GM04504 (cell line): ENCODE measurements around the gene CD300E.
"Not testable (repeated sequence)": the region's sequence is repeated elsewhere in the genome, so short reads cannot be mapped to it uniquely, and the experiment has no call there.

ENCODE experiments used
- DNase-seq: peaks from one replicate; pipeline ENCODE4 v3.0.0-alpha.2; 2012; ENCODE audit warnings: low read depth

The CD300E gene

GRCh38 chr17:74623693-74624093, at the start of gene CD300E:
TSS of gene CD300E (minus strand) at chr17:74623738. CDS start at chr17:74623621, 117 bp downstream.
- DNase-seq: no peak

GRCh38 chr17:74671031-74671771, 47.7 kb upstream of the CD300E start:
- peak; percentile 26 for DNase-seq

DNA sequence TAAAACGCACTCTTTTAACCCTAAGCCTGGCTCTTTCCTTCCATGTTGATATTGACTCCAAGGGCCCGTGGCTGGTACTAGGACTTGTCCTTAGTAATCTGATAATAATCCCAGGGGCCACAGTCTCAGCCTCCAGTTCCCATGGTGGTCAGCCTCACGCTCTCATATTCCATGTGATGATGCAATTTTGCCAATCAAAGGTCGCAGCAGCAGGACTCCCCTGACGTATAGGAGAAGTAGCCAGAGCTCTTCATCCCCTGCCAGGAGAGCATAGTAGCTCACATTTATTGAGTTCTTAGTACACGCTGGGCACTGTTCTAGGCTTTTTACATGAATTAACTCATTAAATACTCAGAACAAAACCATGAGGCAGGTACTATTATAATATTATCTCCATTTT, 46.8 kb upstream of the CD300E start:
- no peak for DNase-seq

DNA sequence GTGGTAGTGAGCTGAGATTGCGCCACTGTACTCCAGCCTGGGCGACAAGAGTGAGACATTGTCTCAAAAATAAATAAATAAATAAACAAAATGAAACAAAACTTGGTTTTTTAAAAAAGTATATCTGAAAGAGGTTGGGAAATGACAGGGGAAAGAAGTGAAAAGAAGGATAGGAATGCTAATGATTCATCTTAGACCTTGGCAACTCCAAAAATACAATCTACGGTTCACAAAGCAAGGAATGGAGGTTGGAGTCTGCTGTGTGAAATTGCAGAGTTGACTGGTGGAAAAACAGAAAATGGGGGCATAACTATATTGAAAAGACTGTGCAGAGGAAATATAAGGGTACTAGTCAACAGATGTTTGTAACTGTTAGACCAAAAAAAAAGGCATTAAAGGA, 40.0 kb upstream of the CD300E start:
- DNase-seq: no peak

GRCh38 chr17:74659889-74660288, 36.4 kb upstream of the CD300E start:
- no peak for DNase-seq

- DNase-seq: no peak
These were observed 35.1 kb upstream of the CD300E start for GRCh38 chr17:74658620-74659019.

GRCh38 chr17:74654742-74655141, 31.2 kb upstream of the CD300E start:
- DNase-seq: no peak

DNA sequence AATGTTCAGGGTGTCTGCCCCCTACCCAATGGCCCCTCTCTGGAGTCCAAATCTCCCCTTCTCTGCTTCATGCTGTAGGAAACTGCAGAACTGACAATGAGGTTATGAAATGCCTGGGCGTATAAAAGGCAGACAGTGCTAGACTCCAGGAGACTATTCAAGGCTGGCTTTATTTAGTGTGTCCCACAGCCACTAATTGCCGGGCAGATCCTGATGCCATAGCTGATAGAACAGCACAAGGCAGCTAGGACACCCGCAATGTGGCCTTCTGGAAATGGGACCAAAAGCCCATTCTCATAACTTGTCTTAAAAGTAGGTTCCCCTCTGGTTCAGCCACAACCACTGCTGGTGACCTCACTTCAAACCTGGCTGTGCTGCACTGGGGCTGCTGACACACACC, 28.5 kb upstream of the CD300E start:
- no peak for DNase-seq

DNA sequence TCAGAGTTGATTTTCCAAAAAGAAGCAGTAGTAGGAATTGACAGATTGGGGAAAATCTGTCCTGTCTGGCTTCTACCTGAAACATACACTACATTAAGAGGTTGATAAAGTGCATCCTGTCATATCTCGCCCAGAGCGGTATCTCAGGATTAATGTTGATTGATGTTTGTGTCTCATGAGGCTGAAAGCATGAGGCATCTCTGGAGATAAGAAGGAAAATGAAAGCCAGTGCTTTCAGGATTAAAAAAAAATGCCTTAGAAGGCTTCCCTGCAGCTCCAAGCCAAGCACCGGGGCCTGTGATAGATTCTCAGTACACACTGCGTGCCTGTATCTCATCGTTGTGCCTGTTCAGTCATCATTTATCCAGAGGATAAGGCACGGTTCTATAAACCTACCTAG, 26.4 kb upstream of the CD300E start:
- DNase-seq: no peak

DNA sequence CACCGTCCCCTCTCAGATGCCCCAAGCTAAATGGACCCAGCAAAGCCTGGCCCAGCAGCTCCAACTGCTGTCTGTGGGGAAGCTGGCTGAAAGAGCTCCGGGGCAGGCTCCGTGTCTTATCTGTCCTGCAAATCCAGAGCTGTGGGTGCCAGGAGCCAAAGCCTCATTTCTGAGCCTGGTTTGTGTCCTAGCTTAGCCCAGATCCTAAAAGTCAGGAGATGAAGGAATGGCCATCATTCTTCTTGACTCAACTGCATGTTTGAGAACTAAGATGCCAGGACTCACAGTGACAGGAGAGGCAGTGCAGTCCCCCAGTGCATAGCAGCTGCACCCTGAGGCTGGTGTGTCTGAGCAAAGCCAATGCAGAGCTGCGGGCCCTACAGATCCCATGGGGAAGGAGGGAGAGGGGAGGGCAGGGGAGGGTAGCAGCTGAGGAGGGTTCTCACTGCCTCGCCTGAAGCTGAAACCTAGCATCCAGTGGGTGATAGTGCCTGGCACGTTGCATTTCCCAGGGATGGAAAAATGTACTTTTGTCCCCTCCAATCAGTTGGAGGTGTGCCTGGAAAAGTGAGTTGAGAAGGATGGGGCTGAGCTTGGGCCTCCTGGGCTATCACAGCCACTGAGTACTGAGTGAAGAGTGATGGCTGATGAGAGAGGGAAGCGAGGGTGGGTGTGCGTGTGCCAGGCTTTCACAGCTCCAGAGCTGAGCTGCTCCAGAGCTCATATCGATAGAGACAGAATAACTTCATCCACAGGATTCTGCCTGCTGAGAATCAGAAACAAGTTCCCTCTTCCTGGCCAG, 24.5 kb upstream of the CD300E start:
- DNase-seq: no peak

DNA sequence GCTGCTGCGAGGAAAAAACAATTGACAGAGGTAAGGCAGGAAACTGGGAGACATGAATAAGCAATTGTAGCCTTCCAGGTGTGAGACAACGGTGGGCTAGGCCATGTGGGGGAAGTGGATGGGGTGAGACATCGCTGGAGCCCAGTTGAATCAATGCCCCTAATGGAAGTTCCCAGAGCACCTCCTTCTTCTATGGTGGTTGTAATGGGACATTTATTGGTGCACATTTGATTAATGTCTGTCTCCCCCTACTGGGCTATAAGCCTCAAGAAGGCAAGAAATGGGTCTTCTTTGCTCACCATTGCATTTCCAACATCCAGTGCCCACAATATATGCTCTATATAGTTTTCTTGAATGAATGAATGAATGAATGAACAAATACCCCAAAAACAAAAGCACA, 22.7 kb upstream of the CD300E start:
- DNase-seq: no peak

DNA sequence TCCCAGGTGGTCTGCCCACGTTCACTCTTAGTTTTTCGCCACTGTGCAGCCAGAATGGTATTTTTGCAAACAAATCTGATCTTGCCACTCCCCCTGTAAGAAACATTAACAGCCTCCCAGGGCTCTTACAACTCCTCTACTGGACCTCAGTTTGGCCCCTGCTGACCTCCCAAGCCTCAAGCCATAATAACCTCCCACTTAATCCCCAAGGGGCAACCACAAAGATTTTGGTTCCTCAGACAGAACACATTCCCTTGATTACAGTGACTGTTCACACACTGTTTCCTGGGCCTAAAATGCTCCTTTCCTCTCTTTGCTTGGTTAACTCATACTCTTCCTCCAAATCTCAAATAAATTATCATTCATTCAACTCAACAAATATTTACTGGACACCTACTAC, 21.5 kb upstream of the CD300E start:
- no peak for DNase-seq

- DNase-seq: no peak
These were observed 20.9 kb upstream of the CD300E start for GRCh38 chr17:74644419-74644818.

- DNase-seq: no peak
These were observed 20.3 kb upstream of the CD300E start for GRCh38 chr17:74643826-74644225.

DNA sequence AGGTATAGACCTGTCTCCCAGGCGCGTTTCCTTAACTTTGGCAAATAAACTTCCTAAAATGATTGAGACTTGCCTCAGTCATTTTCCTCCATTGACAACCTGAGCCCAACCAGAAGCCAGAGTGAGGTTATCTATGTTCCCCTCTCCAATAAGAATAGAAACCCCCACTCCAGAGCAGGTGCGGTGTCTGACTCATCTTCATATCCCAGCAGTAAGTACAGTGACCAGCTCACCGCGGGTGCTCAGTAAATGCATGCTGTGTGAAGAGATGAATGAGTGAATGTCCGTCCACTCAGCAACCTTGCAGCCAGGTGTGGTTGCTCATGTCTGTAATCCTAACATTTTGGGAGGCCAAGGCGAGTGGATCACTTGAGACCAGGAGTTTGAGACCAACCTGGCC, 19.5 kb upstream of the CD300E start:
- no peak for DNase-seq

GRCh38 chr17:74642556-74642955, 19.0 kb upstream of the CD300E start:
- DNase-seq: no peak

GRCh38 chr17:74641958-74642298, 18.4 kb upstream of the CD300E start:
- DNase-seq: no peak

DNA sequence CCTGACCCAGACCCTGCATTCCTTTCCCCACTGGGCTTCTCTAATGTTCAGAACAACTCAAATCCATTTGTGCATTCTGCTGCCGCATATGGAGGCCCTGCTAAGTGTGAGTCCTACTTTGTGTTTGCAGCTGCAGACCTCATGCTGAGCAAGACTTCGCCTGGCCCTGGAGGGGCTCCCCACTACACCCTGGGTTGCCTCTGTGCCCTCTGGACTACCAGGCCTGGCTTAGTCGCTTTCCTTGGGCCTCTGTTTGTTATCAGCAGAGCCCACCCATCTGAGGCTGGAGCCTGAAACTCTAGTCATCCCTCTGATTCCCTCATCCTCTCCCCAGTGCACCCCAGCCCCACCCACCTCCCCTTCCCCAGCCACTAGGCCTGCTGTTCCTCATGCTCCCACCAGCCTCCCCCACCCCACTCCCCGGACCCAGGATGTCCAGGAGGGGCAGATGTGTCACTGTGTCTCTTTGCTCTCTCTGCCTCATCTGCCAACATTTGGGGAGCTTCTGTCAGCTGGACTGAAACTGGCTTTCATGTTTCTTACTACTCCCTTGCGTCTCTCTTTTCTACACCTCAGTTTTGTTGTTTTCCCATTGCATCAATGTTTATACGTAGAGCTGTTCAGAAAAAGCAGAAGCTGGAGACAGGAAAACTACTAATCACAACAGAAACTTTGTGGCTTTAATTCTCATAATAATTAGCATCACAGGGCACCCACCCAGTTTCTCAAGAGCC, 17.9 kb upstream of the CD300E start:
- DNase-seq: no peak

- no peak for DNase-seq
These were observed 16.2 kb upstream of the CD300E start for GRCh38 chr17:74639704-74640151.

DNA sequence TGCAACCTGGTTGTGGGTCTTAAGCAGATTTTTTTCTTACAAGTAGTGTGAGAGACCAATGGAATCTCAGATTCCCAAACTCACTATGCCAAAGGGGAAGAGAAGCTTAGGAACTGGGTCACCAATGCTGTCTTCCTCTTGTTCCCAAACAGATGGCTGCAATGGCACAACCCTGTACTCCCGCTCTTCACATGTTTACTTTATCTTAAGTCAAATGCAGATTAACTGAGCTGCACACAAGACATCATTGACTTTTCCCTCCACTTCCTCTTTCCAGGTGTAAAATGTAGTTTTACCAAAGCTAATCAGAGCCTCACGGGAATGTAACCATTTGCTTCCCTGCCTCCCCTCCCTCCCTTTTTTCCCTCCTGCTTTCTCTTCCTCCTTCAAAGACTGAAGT, 14.4 kb upstream of the CD300E start:
- no peak for DNase-seq

GRCh38 chr17:74637265-74637664, 13.7 kb upstream of the CD300E start:
- no peak for DNase-seq

- not testable (repeated sequence) for DNase-seq
These were observed 13.1 kb upstream of the CD300E start for GRCh38 chr17:74636541-74637085.

- DNase-seq: no peak
These were observed 11.9 kb upstream of the CD300E start for GRCh38 chr17:74635418-74635817.
